Mesodermal cell (in vitro differentiated cells): ENCODE results near the gene CLCN6.

Experiments used
- H3K27ac ChIP-seq: 2 replicates; pipeline ENCODE4 v1.7.0; 2013; ENCODE audit warnings: mild to moderate bottlenecking, low read depth, low read length, moderate library complexity; ENCODE audit not compliant: severe bottlenecking
- H3K36me3 ChIP-seq: 2 replicates; pipeline ENCODE4 v1.7.1; 2013; ENCODE audit warnings: mild to moderate bottlenecking, low read length, moderate library complexity; ENCODE audit not compliant: control insufficient read depth, insufficient read depth
- H3K4me1 ChIP-seq: one replicate; pipeline ENCODE4 v1.7.1; 2013; ENCODE audit warnings: mild to moderate bottlenecking, low read length; ENCODE audit not compliant: insufficient read depth, control insufficient read depth, poor library complexity, severe bottlenecking
- H3K4me3 ChIP-seq: 2 replicates; pipeline ENCODE4 v1.7.0; 2013; ENCODE audit warnings: low read length, control low read depth, mild to moderate bottlenecking; ENCODE audit not compliant: insufficient read depth, poor library complexity, severe bottlenecking; ENCODE audit errors: extremely low read depth
- H3K9me3 ChIP-seq: 2 replicates; pipeline ENCODE4 v1.7.1; 2013; ENCODE audit warnings: mild to moderate bottlenecking, low read length, moderate library complexity; ENCODE audit not compliant: control insufficient read depth
- WGBS, 2 experiments: methylation state at CpG; one replicate each; pipeline ENCODE4 v1.1.5; 2013; ENCODE audit warnings: missing lambda C conversion rate in 2 of 2; ENCODE audit not compliant: insufficient coverage in 2 of 2; 5-methylcytosine and 5-hydroxymethylcytosine counted together

CLCN6 gene

GRCh38 chr1:11880911-11881748 is 75.1 kb downstream of the CLCN6 start:
- H3K27ac ChIP-seq, result no peak overlapping the region

GRCh38 chr1:11881749-11882441 is 75.9 kb downstream of the CLCN6 start:
- WGBS, 2 experiments, result 91 to 94% methylated on average over 12 to 14 of the region's 18 CpGs
- H3K27ac ChIP-seq, result no peak overlapping the region
- H3K4me3 ChIP-seq, result no peak overlapping the region
- no peaks in the 10 kb centered on the region for H3K36me3 ChIP-seq
- no peaks in the 10 kb centered on the region for H3K9me3 ChIP-seq
- H3K4me1 ChIP-seq, result peaks cover 4% of the 10 kb centered on the region

More at GRCh38 chr1:11880911-11881748, 75.1 kb downstream of the CLCN6 start:
- H3K9me3 ChIP-seq, result no peaks in the 10 kb centered on the region
- no peak overlapping the region for H3K4me3 ChIP-seq
- peaks cover 4% of the 10 kb centered on the region for H3K4me1 ChIP-seq
- WGBS, 2 experiments, result 78 to 86% methylated on average over 5 to 8 of the region's 10 CpGs
- no peaks in the 10 kb centered on the region for H3K36me3 ChIP-seq

GRCh38 chr1:11882814-11883538 is 77.0 kb downstream of the CLCN6 start:
- H3K4me3 ChIP-seq, result no peak overlapping the region
- no peaks in the 10 kb centered on the region for H3K9me3 ChIP-seq
- H3K4me1 ChIP-seq, result peaks cover 4% of the 10 kb centered on the region
- H3K36me3 ChIP-seq, result no peaks in the 10 kb centered on the region
- H3K27ac ChIP-seq, result no peak overlapping the region
- WGBS, 2 experiments, result 53 to 63% methylated on average over 7 to 10 of the region's 13 CpGs

- Histone ChIP-seq H3K27ac (no peak overlapping the region), H3K4me3 (no peak overlapping the region), H3K4me1 (peaks cover 4% of the 10 kb centered on the region), H3K36me3 (no peaks in the 10 kb centered on the region), H3K9me3 (no peaks in the 10 kb centered on the region)
- 90 to 96% methylated on average over 6 of the region's 6 CpGs for whole genome bisulfite sequencing, 2 experiments
Observed at GRCh38 chr1:11885916-11886315, 79.9 kb downstream of the CLCN6 start.

- Histone ChIP-seq H3K36me3 (no peaks in the 10 kb centered on the region), H3K9me3 (no peaks in the 10 kb centered on the region), H3K4me1 (peaks cover 4% of the 10 kb centered on the region), H3K27ac (no peak overlapping the region), H3K4me3 (no peak overlapping the region)
- 89 to 96% methylated on average over 17 to 18 of the region's 19 CpGs for WGBS, 2 experiments
Observed at GRCh38 chr1:11886986-11887665, 81.1 kb downstream of the CLCN6 start.

- WGBS, 2 experiments, result 88 to 93% methylated on average over 6 to 7 of the region's 7 CpGs
- H3K4me1 ChIP-seq, result peaks cover 4% of the 10 kb centered on the region
- no peaks in the 10 kb centered on the region for H3K9me3 ChIP-seq
- no peaks in the 10 kb centered on the region for H3K36me3 ChIP-seq
- H3K27ac ChIP-seq, result no peak overlapping the region
- H3K4me3 ChIP-seq, result no peak overlapping the region
Observed at GRCh38 chr1:11887666-11888007, 81.6 kb downstream of the CLCN6 start.

GRCh38 chr1:11888206-11888876 is 82.3 kb downstream of the CLCN6 start:
- Histone ChIP-seq H3K9me3 (no peaks in the 10 kb centered on the region), H3K4me1 (no peaks in the 10 kb centered on the region), H3K36me3 (no peaks in the 10 kb centered on the region), H3K27ac (no peak overlapping the region), H3K4me3 (no peak overlapping the region)
- WGBS, 2 experiments, result 91 to 93% methylated on average over 14 to 15 of the region's 15 CpGs

GRCh38 chr1:11888877-11889208 is 82.9 kb downstream of the CLCN6 start:
- Histone ChIP-seq H3K4me1 (no peaks in the 10 kb centered on the region), H3K4me3 (no peak overlapping the region), H3K9me3 (no peaks in the 10 kb centered on the region), H3K27ac (no peak overlapping the region), H3K36me3 (no peaks in the 10 kb centered on the region)
- WGBS, 2 experiments, result 60 to 100% methylated on average over 1 to 2 of the region's 3 CpGs

- 87 to 95% methylated on average over 5 of the region's 6 CpGs for WGBS, 2 experiments
- no peak overlapping the region for H3K27ac ChIP-seq
- H3K36me3 ChIP-seq, result no peaks in the 10 kb centered on the region
- no peaks in the 10 kb centered on the region for H3K9me3 ChIP-seq
- no peaks in the 10 kb centered on the region for H3K4me1 ChIP-seq
- no peak overlapping the region for H3K4me3 ChIP-seq
Observed at GRCh38 chr1:11891433-11892186, 85.6 kb downstream of the CLCN6 start.
